D721Med (cell line): ENCODE measurements around the gene PCYT2.
A peak's percentile ranks its signal among the peaks of the same experiment; 100 is the strongest.

Experiments used
- DNase-seq: peaks from one replicate; pipeline ENCODE4 v3.0.0; 2011; ENCODE audit warnings: low spot score; ENCODE audit not compliant: insufficient read length
- FAIRE-seq: peaks from 2 replicates; lab custom pipeline; 2011; peaks lifted over from hg19 to GRCh38; lab: Jason Lieb, UNC
- CTCF ChIP-seq: IDR thresholded peaks from 2 replicates; pipeline ENCODE4 v1.5.1; 2012; ENCODE audit warnings: mild to moderate bottlenecking, control low read depth; ENCODE audit not compliant: insufficient read depth; ENCODE audit errors: missing control alignments

PCYT2 gene

GRCh38 chr17:81929253-81930141 lies 18.3 kb upstream of the PCYT2 start:
- no peak for TF ChIP-seq CTCF
- DNase-seq = no peak
- no peak for FAIRE-seq

GRCh38 chr17:81928544-81929252 lies 17.5 kb upstream of the PCYT2 start:
- no peak for TF ChIP-seq CTCF
- FAIRE-seq (no peak), DNase-seq (no peak)

GRCh38 chr17:81927653-81928543 lies 16.7 kb upstream of the PCYT2 start, which contains the start of gene MAFG:
TSS of gene MAFG (minus strand) at chr17:81927735. CDS start at chr17:81923185, 4,550 bp downstream.
- DNase-seq (peak; percentile 98), FAIRE-seq (no peak)
- peak; percentile 33 for TF ChIP-seq CTCF

DNA sequence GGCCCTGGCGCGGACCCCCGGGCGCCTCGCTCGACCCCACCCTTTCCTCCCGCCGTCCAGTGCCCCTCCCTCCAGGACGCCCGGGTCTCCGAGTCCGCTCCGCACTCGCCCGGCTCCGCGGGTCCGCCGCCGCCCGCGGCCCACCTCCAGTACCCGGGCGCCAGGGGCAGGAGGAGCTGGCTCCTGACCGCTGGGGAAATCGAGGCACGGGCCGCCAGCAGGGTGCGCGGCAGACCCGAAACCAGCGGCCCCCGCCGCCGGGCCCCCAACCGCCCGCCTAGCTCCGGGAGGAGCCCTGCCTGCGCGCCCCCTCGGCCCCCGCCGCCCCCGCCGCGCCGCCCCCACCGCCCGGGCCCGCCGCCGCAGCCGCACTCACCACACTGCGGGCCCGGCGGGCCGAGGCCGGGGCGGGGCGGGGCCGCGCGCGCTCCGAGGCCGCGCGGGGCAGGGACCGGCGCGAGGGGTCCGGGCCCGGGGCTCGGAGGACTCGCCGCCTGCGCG lies 16.0 kb upstream of the PCYT2 start:
- DNase-seq (no peak), FAIRE-seq (no peak)
- TF ChIP-seq CTCF = no peak

DNA sequence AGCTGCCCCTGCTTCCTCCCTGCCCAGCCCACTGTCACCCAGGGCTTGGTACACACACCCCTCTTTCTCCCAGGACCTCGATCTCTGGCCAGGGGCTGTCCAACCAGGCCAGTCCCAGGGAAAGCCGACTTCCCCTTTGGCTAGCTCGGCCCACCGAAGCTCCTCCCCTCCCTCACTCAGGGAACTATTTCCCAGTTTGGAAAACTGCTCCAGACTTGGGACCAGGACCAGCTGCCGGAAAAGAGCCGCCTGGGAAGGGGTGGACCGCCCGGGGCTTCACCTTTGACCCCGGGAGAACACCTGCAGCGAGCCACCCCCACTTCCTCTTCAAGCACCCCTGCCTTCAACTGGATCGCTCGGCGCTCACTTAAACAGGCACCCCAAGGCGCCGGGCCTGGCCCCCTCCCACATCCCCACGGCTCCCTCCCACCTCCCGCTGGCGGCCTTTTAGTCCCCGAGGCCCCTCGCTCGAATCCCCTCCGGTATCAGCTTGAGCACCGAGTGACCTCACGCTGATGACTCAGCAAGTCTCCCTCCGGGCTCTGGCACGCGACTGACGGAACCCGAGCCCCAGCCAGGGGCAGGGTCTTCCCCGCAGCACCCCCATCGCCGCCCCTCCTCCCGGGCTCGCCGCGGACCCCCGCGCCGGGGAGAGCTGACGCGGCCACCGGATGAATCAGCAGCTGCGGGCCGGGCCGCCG lies 15.4 kb upstream of the PCYT2 start:
- DNase-seq = no peak
- FAIRE-seq = no peak
- TF ChIP-seq CTCF = no peak

GRCh38 chr17:81925860-81926450 lies 14.8 kb upstream of the PCYT2 start:
- DNase-seq (no peak), FAIRE-seq (no peak)
- TF ChIP-seq CTCF = no peak
